Fibroblast of skin of right biceps (primary cell): ENCODE measurements around the gene TBX18.
A peak's percentile ranks its signal among the peaks of the same experiment; 100 is the strongest.

ENCODE experiments used
- DNase-seq: peaks from one replicate; pipeline ENCODE4 v3.0.0-alpha.2; 2013

TBX18 gene

DNA sequence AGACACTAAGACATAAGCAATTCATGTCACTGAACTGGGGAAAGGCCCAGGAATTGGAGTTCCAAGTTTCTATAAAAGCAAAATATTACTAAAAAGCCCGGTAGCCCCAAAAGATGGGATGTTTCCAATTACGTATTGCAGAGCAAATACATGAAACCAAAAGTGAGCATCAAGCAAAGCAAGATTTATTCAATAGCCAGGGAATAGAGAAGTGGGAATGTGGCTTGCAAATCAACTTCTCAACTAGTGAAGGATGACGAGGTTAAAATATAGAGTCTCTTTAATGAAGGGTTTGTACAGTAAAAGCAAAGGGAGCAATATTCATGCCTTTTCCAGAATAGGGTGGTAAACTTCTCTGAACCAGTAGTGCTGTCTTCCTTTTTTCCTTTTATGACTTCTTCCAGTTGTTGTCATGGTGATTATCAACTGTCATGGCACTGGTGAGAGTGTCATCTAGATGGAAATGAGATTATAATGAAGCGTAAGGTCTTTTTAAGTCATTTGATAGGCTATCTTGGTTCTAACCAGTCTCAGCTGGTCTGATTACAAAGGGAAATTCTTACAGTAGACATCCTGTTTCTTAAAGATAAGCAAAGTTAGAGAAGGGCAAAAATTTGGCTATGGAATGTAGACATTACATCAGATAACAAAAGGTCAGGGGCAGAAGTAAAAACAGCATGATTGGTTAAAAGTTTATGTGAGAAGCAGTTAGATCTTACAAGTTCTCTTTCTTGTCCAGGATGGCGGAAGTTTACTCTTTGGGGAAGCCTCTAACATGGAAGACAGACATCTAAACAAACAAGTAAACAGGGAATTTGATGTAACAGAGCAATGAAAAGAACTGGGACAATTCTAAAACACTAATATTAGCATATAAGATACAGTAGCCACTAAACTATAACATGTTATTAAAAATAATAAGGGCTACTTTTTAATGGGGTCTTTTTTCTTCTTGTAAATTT is 96.9 kb downstream of the TBX18 start:
- DNase-seq, result peak; percentile 11

- DNase-seq, result no peak
Measured at GRCh38 chr6:84665401-84665800, 99.0 kb downstream of the TBX18 start.

GRCh38 chr6:84663866-84664265 is 100.5 kb downstream of the TBX18 start:
- no peak for DNase-seq

DNA sequence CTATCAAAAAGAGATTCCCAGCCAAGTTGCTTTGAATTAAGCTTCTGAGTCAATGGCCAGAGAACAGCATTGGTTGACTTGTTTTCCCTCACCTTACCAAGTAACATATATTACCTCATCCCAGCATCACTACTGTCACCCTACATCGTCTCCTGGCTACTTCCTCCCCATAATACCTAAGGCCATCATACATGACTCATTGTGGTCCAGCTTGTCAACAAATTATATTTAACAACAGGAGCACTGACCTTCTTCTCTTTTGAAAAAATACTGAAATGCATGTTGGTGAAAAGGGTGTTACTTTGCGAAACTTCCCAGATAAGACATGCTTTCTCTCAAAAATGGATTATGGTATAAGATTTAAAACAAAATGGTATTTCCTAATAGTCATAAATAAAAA is 106.9 kb downstream of the TBX18 start:
- peak; percentile 17 for DNase-seq

DNA sequence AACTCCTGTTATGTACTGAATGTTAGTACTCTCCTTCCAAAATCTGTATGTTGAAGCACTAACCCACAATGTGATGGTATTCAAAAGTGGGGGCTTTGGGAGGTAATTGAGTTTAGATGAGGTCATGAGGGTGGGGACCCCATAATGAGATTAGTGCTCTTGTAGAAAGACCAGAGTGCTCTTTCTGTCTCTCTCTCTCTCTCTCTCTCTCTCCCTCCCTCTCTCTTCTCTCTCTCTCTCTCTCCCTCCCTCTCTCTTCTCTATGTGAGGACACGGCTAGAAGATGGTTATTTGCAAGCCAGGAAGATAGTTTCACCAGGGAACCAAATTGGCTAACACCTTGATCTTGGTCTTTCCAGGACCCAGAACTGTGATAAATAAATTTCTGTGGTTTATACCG is 107.4 kb downstream of the TBX18 start:
- DNase-seq, result no peak

DNA sequence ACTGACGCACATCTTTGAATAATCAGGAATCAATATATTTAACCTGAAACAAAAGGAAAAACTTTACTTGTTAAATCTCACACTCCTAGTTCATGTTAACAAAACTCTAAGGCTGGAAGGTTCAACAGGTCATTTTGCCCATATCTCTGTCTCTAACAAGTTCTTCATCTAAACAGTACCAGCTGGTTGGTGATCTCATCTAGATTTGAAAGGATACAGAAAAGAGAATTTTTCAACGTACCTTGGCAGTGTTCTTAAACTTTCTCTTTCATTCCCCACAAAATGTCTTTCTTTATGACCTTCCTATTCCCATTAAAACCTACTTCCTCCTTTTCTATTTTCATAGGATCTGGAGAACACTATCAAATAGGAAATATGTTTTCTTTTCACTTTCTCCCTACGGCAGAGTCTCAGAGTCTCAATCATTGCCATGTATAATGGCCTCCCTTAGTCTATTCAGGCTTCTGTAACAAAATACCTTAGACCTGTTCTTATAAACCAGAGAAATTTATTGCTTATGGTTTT is 111.3 kb downstream of the TBX18 start:
- no peak for DNase-seq

- DNase-seq, result peak; percentile 98
Measured at GRCh38 chr6:84652356-84653026, 111.9 kb downstream of the TBX18 start.

DNA sequence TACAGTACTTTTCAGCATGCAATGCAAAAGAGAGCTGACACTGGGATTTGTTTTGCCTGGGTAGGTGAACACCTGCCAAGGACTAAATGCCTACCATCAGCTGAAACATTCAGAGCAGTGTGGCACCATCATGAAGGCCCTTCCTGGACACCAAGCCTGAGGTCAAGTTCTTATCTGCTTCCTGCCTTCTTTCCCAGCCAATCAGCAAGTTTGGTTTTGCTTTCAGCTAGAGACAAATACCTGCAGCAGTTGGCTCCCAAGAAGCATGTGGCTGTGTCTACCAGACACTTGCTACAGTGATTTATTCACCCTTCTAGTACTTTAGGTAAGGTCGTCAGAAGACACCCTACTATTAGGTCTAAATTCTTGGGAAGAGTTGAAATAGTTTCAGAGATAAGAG is 112.8 kb downstream of the TBX18 start:
- DNase-seq, result no peak

- DNase-seq, result no peak
Measured at GRCh38 chr6:84648444-84648843, 116.0 kb downstream of the TBX18 start.

DNA sequence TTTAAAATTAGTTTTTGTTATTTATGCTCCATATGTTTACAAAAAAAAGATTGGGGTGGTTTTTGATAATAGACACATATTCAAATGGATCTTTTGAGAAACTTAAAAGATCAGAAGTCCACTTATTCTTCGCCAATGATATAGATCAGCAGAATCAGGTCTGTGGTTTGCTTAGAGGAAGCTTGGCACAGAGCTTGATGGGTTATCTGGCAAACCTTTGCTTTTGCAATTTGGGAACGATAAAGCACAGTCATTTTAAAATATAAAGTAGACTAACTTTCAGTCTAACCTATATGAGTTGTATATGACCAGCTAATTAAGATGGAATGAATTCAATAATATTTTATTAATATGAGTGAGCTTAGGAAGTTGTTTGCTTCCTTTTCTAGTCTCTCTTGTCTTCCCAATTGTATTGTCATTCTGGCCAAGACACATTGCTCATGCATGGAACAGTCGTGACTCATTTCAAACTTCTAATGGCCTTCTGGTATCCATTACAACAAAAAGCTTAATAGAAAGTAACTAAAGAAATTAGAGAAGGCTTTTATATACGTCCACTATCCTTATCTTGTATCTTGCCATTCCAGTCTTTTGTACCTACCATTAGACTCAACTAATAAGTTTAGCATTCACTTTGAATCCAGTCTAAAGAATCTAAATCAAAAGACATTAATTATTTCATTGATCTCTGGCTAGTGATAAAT is 118.7 kb downstream of the TBX18 start:
- DNase-seq, result peak; percentile 82

DNA sequence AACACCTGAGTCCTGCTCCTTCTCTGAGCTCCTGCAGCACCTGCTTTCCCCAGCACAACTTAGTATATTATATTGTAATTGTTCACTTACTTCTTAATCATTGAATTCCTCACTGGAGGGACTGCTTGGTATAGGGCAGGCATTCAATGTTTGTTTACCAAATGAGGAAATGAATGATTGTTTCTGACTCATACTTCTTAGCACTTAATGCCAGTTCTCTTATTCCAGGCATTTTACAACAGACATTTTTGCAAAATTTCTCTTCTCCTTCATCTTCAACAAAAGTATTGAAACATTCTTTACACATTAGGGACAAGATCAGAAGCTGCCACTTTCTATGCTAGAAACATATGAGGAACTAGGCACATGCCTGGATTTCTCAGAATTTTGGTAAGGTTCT is 119.4 kb downstream of the TBX18 start:
- peak; percentile 64 for DNase-seq

GRCh38 chr6:84643778-84644177 is 120.6 kb downstream of the TBX18 start:
- no peak for DNase-seq

- DNase-seq, result no peak
Measured at GRCh38 chr6:84641076-84641475, 123.3 kb downstream of the TBX18 start.

- no peak for DNase-seq
Measured at GRCh38 chr6:84639396-84639795, 125.0 kb downstream of the TBX18 start.

DNA sequence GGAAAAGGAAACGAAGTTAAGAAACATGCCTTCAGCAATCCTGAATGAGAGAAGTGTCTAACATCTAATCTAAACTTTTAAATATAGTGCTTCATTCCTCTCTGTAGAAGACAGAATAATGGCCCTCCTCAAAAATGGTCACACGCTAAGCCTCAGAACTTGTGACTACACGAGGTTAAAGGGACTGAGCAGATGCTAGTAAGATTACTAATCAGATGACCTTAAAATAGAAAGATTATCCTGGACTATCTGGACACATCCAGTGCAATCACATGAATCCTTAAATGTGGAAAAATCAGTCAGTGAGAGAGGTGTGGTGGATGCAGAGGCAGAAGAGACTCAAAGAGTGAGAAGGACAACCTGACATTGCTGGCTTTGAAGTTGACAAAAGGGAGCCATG is 126.1 kb downstream of the TBX18 start:
- DNase-seq, result no peak
